H1 (cell line): Measurements from ENCODE around the gene UMODL1. TPM values are rescaled to one million over a fixed set of nuclear protein-coding genes. Genes with fewer than 3 reads are reported as not detected.

Experiments used
- HDAC6 ChIP-seq: IDR thresholded peaks from one replicate; pipeline ENCODE4 v1.7.1; 2012; ENCODE audit warnings: low read depth, mild to moderate bottlenecking, inconsistent platforms, low read length, moderate library complexity
- KDM5A ChIP-seq: fragments of 200-600 bp; IDR thresholded peaks from 2 replicates; pipeline ENCODE4 v1.7.1; 2012; ENCODE audit warnings: mild to moderate bottlenecking, low read length, inconsistent platforms, mixed read lengths
- POLR2A ChIP-seq, 2 experiments: IDR thresholded peaks; 1 replicate in 1 of 2; 2 replicates in 1 of 2; pipeline ENCODE4 v1.6.1; 2011; ENCODE audit warnings: low read depth in 2 of 2, low read length in 2 of 2, mild to moderate bottlenecking in 2 of 2; ENCODE audit errors: control extremely low read depth in 1 of 2
- SIRT6 ChIP-seq: IDR thresholded peaks from one replicate; pipeline ENCODE4 v1.7.1; 2012; ENCODE audit warnings: low read length, inconsistent platforms
- polyA plus RNA-seq, 7 experiments: library from polyadenylated mRNA; depleted of rRNA in 3 of 7; stranded (reverse) in 5 of 7; unstranded in 2 of 7; fragments of >200 nt in 5 of 7; fragments of 200-250 nt in 2 of 7; gene quantifications; 1 replicate in 5 of 7; 2 replicates in 1 of 7; 4 replicates in 1 of 7; pipeline versions ENCODE4 v1.2.1 to v1.2.3, GENCODE V29; 2011 to 2013; ENCODE audit warnings: missing spikeins in 2 of 7, mixed read lengths in 2 of 7
- total RNA-seq: library from RNA; stranded (reverse); fragmentation: NEBNext Ultra II Directional; extraction: Animal tissue kit (Norgen Biotek cat#: 25700); gene quantifications from 2 replicates; pipeline ENCODE4 v1.2.1, GENCODE V29; 2021

Gene UMODL1
- total and polyA plus RNA-seq, 2 of the 8 experiments (the other 6 are each of a cell fraction or from before 2014, with no cell fraction given) = not detected

DNA sequence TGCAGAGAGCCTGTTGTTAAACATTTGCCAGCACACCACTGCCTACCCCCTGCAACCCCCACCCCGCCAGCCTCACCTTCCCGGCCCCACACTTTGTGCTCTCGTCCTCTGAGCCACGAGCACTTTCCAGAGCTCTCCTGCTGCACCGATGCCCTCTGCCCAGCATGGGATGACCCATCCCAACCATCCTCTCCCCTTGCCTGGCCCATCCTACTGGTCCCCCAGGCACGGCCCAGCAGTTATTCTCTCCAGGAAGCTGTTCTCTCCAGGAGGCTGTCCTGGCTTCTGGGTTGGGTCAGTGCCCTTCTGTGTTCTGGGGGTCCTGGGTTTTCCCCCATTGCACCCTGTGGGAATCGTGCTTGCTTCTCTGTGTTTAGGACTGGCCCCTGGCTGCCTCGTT, 87.7 kb downstream of the UMODL1 start (continued):
- TF ChIP-seq SIRT6 = no peak
- no peak for TF ChIP-seq KDM5A
- no peak for TF ChIP-seq HDAC6
- TF ChIP-seq POLR2A (IDR thresholded peaks at IDR 0.05; ENCODE audit: control extremely low read depth in 1 of 2, low read depth in 2 of 2, low read length in 2 of 2) = no peak
